NCI-H1048 (cell line): ENCODE data around the gene MPRIP.
"Not testable (repeated sequence)": the region's sequence is repeated elsewhere in the genome, so short reads cannot be mapped to it uniquely, and the experiment has no call there.

ENCODE experiments used
- DNase-seq: peaks from one replicate; lab custom pipeline; 2025; lab: John Stamatoyannopoulos, UW

Gene MPRIP

GRCh38 chr17:17147821-17148220, 105.6 kb downstream of the MPRIP start:
- DNase-seq, result no peak

- no peak for DNase-seq
Observed at GRCh38 chr17:17149520-17150447, 107.5 kb downstream of the MPRIP start.

GRCh38 chr17:17150448-17150800, 108.2 kb downstream of the MPRIP start:
- no peak for DNase-seq

GRCh38 chr17:17151055-17151454, 108.8 kb downstream of the MPRIP start:
- DNase-seq, result no peak

- DNase-seq, result no peak
Observed at GRCh38 chr17:17151541-17151940, 109.3 kb downstream of the MPRIP start.

- no peak for DNase-seq
Observed at GRCh38 chr17:17151962-17152361, 109.7 kb downstream of the MPRIP start.

- DNase-seq, result no peak
Observed at GRCh38 chr17:17152385-17152784, 110.1 kb downstream of the MPRIP start.

- DNase-seq, result no peak
Observed at GRCh38 chr17:17153071-17153470, 110.8 kb downstream of the MPRIP start.

GRCh38 chr17:17153709-17154108, 111.5 kb downstream of the MPRIP start:
- DNase-seq, result no peak

GRCh38 chr17:17154556-17154955, 112.3 kb downstream of the MPRIP start:
- DNase-seq, result no peak

- no peak for DNase-seq
Observed at GRCh38 chr17:17154981-17155380, 112.7 kb downstream of the MPRIP start.

GRCh38 chr17:17155568-17155967, 113.3 kb downstream of the MPRIP start:
- no peak for DNase-seq

- DNase-seq, result no peak
Observed at GRCh38 chr17:17156107-17156506, 113.8 kb downstream of the MPRIP start.

GRCh38 chr17:17156511-17156910, 114.3 kb downstream of the MPRIP start:
- DNase-seq, result no peak

- no peak for DNase-seq
Observed at GRCh38 chr17:17157041-17157440, 114.8 kb downstream of the MPRIP start.

GRCh38 chr17:17158506-17158905, 116.2 kb downstream of the MPRIP start:
- not testable (repeated sequence) for DNase-seq

GRCh38 chr17:17159571-17159970, 117.3 kb downstream of the MPRIP start:
- DNase-seq, result no peak

- DNase-seq, result no peak
Observed at GRCh38 chr17:17161121-17161520, 118.9 kb downstream of the MPRIP start.

GRCh38 chr17:17161759-17162158, 119.5 kb downstream of the MPRIP start:
- DNase-seq, result no peak

- no peak for DNase-seq
Observed at GRCh38 chr17:17164156-17164555, 121.9 kb downstream of the MPRIP start.

- DNase-seq, result no peak
Observed at GRCh38 chr17:17164676-17165075, 122.4 kb downstream of the MPRIP start.

- no peak for DNase-seq
Observed at GRCh38 chr17:17165666-17166308, 123.5 kb downstream of the MPRIP start.

GRCh38 chr17:17166446-17166845, 124.2 kb downstream of the MPRIP start:
- DNase-seq, result no peak
